GM21529 (cell line): ENCODE data around the gene MSI2.

ENCODE experiments used
- ATAC-seq: cut with Tn5 transposase; IDR thresholded peaks from one replicate; pipeline ENCODE4 v1.9.1; 2021; ENCODE audit not compliant: unreplicated experiment

The MSI2 gene

GRCh38 chr17:57666946-57667345, 410.6 kb downstream of the MSI2 start:
- ATAC-seq, result no peak

- no peak for ATAC-seq
These were observed 411.2 kb downstream of the MSI2 start for GRCh38 chr17:57667461-57667923.

GRCh38 chr17:57668332-57668731, 412.0 kb downstream of the MSI2 start:
- no peak for ATAC-seq

GRCh38 chr17:57669671-57670529, 413.6 kb downstream of the MSI2 start:
- no peak for ATAC-seq

- ATAC-seq, result no peak
These were observed 414.6 kb downstream of the MSI2 start for GRCh38 chr17:57670769-57671569.

- ATAC-seq, result peak; percentile 79
These were observed 415.6 kb downstream of the MSI2 start for GRCh38 chr17:57671667-57672632.

GRCh38 chr17:57672971-57673370, 416.6 kb downstream of the MSI2 start:
- ATAC-seq, result no peak

GRCh38 chr17:57674894-57675293, 418.6 kb downstream of the MSI2 start:
- no peak for ATAC-seq

- no peak for ATAC-seq
These were observed 419.4 kb downstream of the MSI2 start for GRCh38 chr17:57675427-57676387.

GRCh38 chr17:57676543-57676942, 420.2 kb downstream of the MSI2 start:
- ATAC-seq, result no peak

GRCh38 chr17:57677301-57677700, 421.0 kb downstream of the MSI2 start:
- no peak for ATAC-seq

- ATAC-seq, result no peak
These were observed 421.5 kb downstream of the MSI2 start for GRCh38 chr17:57677858-57678257.

GRCh38 chr17:57678393-57678792, 422.1 kb downstream of the MSI2 start:
- ATAC-seq, result no peak

- ATAC-seq, result no peak
These were observed 423.0 kb downstream of the MSI2 start for GRCh38 chr17:57679356-57679755.

GRCh38 chr17:57679906-57680695, 423.8 kb downstream of the MSI2 start:
- no peak for ATAC-seq

- ATAC-seq, result no peak
These were observed 426.4 kb downstream of the MSI2 start for GRCh38 chr17:57682701-57683100.

- ATAC-seq, result no peak
These were observed 428.6 kb downstream of the MSI2 start for GRCh38 chr17:57684711-57685498.

- no peak for ATAC-seq
These were observed 429.3 kb downstream of the MSI2 start for GRCh38 chr17:57685499-57686132.
